ENCODE data around the gene SAMD7. TPM values are rescaled to one million over a fixed set of nuclear protein-coding genes. Genes with fewer than 3 reads are reported as not detected.

SAMD7 gene
- total RNA-seq, 1 experiment from 2014 or later: not detected

GRCh38 chr3:169966428-169966950 lies 55.1 kb downstream of the SAMD7 start, which contains the start of gene SEC62 (continued):
- no peak for TF ChIP-seq AFF4 (CRISPR knock-in tag; IDR thresholded peaks at IDR 0.05; ENCODE audit: borderline replicate concordance)
- TF ChIP-seq FOXP1 (CRISPR knock-in tag; IDR thresholded peaks at IDR 0.05; ENCODE audit: borderline replicate concordance): peak; percentile 85; the same call in 1 of the 2 replicates
- no peak for TF ChIP-seq ERG (CRISPR knock-in tag; IDR thresholded peaks at IDR 0.05)
- TF ChIP-seq KAT7 (CRISPR knock-in tag; IDR thresholded peaks at IDR 0.05; ENCODE audit: borderline replicate concordance): 0 out of 2 replicates have a peak, but pooled peaks have one; percentile 50
- TF ChIP-seq ESRRA (CRISPR knock-in tag; IDR thresholded peaks at IDR 0.05; ENCODE audit: borderline replicate concordance): no peak
- TF ChIP-seq NFATC4 (CRISPR knock-in tag; IDR thresholded peaks at IDR 0.05): 0 out of 2 replicates have a peak, but pooled peaks have one; percentile 22
- TF ChIP-seq ZNF423 (CRISPR knock-in tag; IDR thresholded peaks at IDR 0.05): peak; percentile 88; the same call in 1 of the 2 replicates
- TF ChIP-seq EMX1 (CRISPR knock-in tag; IDR thresholded peaks at IDR 0.05): no peak
- TF ChIP-seq MLX (CRISPR knock-in tag; IDR thresholded peaks at IDR 0.05): no peak
- TF ChIP-seq ATF2 (CRISPR knock-in tag; IDR thresholded peaks at IDR 0.05; ENCODE audit: borderline replicate concordance, low read depth): no peak
- no peak for TF ChIP-seq SMAD3 (CRISPR knock-in tag; IDR thresholded peaks at IDR 0.05; ENCODE audit: borderline replicate concordance)
- TF ChIP-seq CDX4 (CRISPR knock-in tag; IDR thresholded peaks at IDR 0.05; ENCODE audit: borderline replicate concordance): no peak
- TF ChIP-seq E2F1 (CRISPR knock-in tag; IDR thresholded peaks at IDR 0.05): no peak
- TF ChIP-seq IRF1 (CRISPR knock-in tag; IDR thresholded peaks at IDR 0.05): 0 out of 2 replicates have a peak, but pooled peaks have one; percentile 25
- 0 out of 2 replicates have a peak, but pooled peaks have one; percentile 14 for TF ChIP-seq NFE2L1 (CRISPR knock-in tag; IDR thresholded peaks at IDR 0.05)
- no peak for TF ChIP-seq GRHL2 (CRISPR knock-in tag; IDR thresholded peaks at IDR 0.05; ENCODE audit: insufficient replicate concordance, severe bottlenecking)
- TF ChIP-seq ZNF317 (CRISPR knock-in tag; IDR thresholded peaks at IDR 0.05; ENCODE audit: borderline replicate concordance, low read depth): no peak
- TF ChIP-seq ATF1 (CRISPR knock-in tag; IDR thresholded peaks at IDR 0.05): no peak
- TF ChIP-seq HMGXB4 (CRISPR knock-in tag; IDR thresholded peaks at IDR 0.05): peak; percentile 75; the same call in 1 of the 2 replicates
- peak; percentile 37; the same call in 1 of the 2 replicates for TF ChIP-seq USF1 (CRISPR knock-in tag; IDR thresholded peaks at IDR 0.05)
- no peak for TF ChIP-seq ATF6 (CRISPR knock-in tag; IDR thresholded peaks at IDR 0.05)

Measured in WTC11 (cell line).